ENCODE data around the gene FIGNL1.

Gene FIGNL1

GRCh38 chr7:50481867-50482266 lies 31.7 kb upstream of the FIGNL1 start:
- no peak overlapping the region for H3K4me3 ChIP-seq (ENCODE audit: low read depth in 1 of 2, low read length in 2 of 2)
- H3K27ac ChIP-seq (ENCODE audit: low read depth, low read length) = no peak overlapping the region
- no peaks in the 10 kb centered on the region for H3K36me3 ChIP-seq (ENCODE audit: insufficient read depth, low read length)
- no peaks in the 10 kb centered on the region for H3K9me3 ChIP-seq (ENCODE audit: low read length)
- no peaks in the 10 kb centered on the region for H3K4me1 ChIP-seq (ENCODE audit: insufficient read depth, low read length)
- H3K9ac ChIP-seq (ENCODE audit: low read length) = no peak overlapping the region
- no peaks in the 10 kb centered on the region for H3K27me3 ChIP-seq (ENCODE audit: control insufficient read depth in 1 of 2, insufficient read depth in 2 of 2, low read length in 2 of 2)

- no peak overlapping the region for H3K9ac ChIP-seq (ENCODE audit: low read length)
- no peaks in the 10 kb centered on the region for H3K36me3 ChIP-seq (ENCODE audit: insufficient read depth, low read length)
- no peaks in the 10 kb centered on the region for H3K27me3 ChIP-seq (ENCODE audit: control insufficient read depth in 1 of 2, insufficient read depth in 2 of 2, low read length in 2 of 2)
- no peaks in the 10 kb centered on the region for H3K9me3 ChIP-seq (ENCODE audit: low read length)
- no peak overlapping the region for H3K27ac ChIP-seq (ENCODE audit: low read depth, low read length)
- no peaks in the 10 kb centered on the region for H3K4me1 ChIP-seq (ENCODE audit: insufficient read depth, low read length)
- no peak overlapping the region for H3K4me3 ChIP-seq (ENCODE audit: low read depth in 1 of 2, low read length in 2 of 2)
Measured at GRCh38 chr7:50480797-50481196, 30.6 kb upstream of the FIGNL1 start.

- H3K36me3 ChIP-seq (ENCODE audit: insufficient read depth, low read length) = no peaks in the 10 kb centered on the region
- no peak overlapping the region for H3K27ac ChIP-seq (ENCODE audit: low read depth, low read length)
Measured at GRCh38 chr7:50479743-50480517, 29.8 kb upstream of the FIGNL1 start.

GRCh38 chr7:50477640-50478039 lies 27.5 kb upstream of the FIGNL1 start:
- Histone ChIP-seq H3K36me3 (ENCODE audit: insufficient read depth, low read length) (no peaks in the 10 kb centered on the region), H3K27ac (ENCODE audit: low read depth, low read length) (no peak overlapping the region), H3K27me3 (ENCODE audit: control insufficient read depth in 1 of 2, insufficient read depth in 2 of 2, low read length in 2 of 2) (no peaks in the 10 kb centered on the region), H3K4me3 (ENCODE audit: low read depth in 1 of 2, low read length in 2 of 2) (no peak overlapping the region), H3K4me1 (ENCODE audit: insufficient read depth, low read length) (peaks cover 17% of the 10 kb centered on the region), H3K9ac (ENCODE audit: low read length) (no peak overlapping the region), H3K9me3 (ENCODE audit: low read length) (no peaks in the 10 kb centered on the region)

More at GRCh38 chr7:50479743-50480517, 29.8 kb upstream of the FIGNL1 start:
- Histone ChIP-seq H3K9ac (ENCODE audit: low read length) (no peak overlapping the region), H3K9me3 (ENCODE audit: low read length) (no peaks in the 10 kb centered on the region), H3K4me3 (ENCODE audit: low read depth in 1 of 2, low read length in 2 of 2) (no peak overlapping the region), H3K27me3 (ENCODE audit: control insufficient read depth in 1 of 2, insufficient read depth in 2 of 2, low read length in 2 of 2) (no peaks in the 10 kb centered on the region), H3K4me1 (ENCODE audit: insufficient read depth, low read length) (peaks cover under 1% of the 10 kb centered on the region)

- H3K27ac ChIP-seq (ENCODE audit: low read depth, low read length) = no peak overlapping the region
- no peak overlapping the region for H3K4me3 ChIP-seq (ENCODE audit: low read depth in 1 of 2, low read length in 2 of 2)
- H3K27me3 ChIP-seq (ENCODE audit: control insufficient read depth in 1 of 2, insufficient read depth in 2 of 2, low read length in 2 of 2) = no peaks in the 10 kb centered on the region
Measured at GRCh38 chr7:50476953-50477625, 26.9 kb upstream of the FIGNL1 start.

GRCh38 chr7:50475340-50475739 lies 25.2 kb upstream of the FIGNL1 start:
- no peak overlapping the region for H3K9ac ChIP-seq (ENCODE audit: low read length)
- H3K36me3 ChIP-seq (ENCODE audit: insufficient read depth, low read length) = no peaks in the 10 kb centered on the region
- H3K4me3 ChIP-seq (ENCODE audit: low read depth in 1 of 2, low read length in 2 of 2) = no peak overlapping the region
- peaks cover 17% of the 10 kb centered on the region for H3K4me1 ChIP-seq (ENCODE audit: insufficient read depth, low read length)
- H3K27me3 ChIP-seq (ENCODE audit: control insufficient read depth in 1 of 2, insufficient read depth in 2 of 2, low read length in 2 of 2) = no peaks in the 10 kb centered on the region
- H3K9me3 ChIP-seq (ENCODE audit: low read length) = no peaks in the 10 kb centered on the region
- peak overlapping the region; percentile 24 for H3K27ac ChIP-seq (ENCODE audit: low read depth, low read length)

More at GRCh38 chr7:50476953-50477625, 26.9 kb upstream of the FIGNL1 start:
- peaks cover 17% of the 10 kb centered on the region for H3K4me1 ChIP-seq (ENCODE audit: insufficient read depth, low read length)
- no peak overlapping the region for H3K9ac ChIP-seq (ENCODE audit: low read length)
- H3K36me3 ChIP-seq (ENCODE audit: insufficient read depth, low read length) = no peaks in the 10 kb centered on the region
- no peaks in the 10 kb centered on the region for H3K9me3 ChIP-seq (ENCODE audit: low read length)

GRCh38 chr7:50474382-50475160 lies 24.4 kb upstream of the FIGNL1 start:
- Histone ChIP-seq H3K9ac (ENCODE audit: low read length) (no peak overlapping the region), H3K9me3 (ENCODE audit: low read length) (no peaks in the 10 kb centered on the region), H3K27ac (ENCODE audit: low read depth, low read length) (peak overlapping the region; percentile 24), H3K4me3 (ENCODE audit: low read depth in 1 of 2, low read length in 2 of 2) (no peak overlapping the region), H3K27me3 (ENCODE audit: control insufficient read depth in 1 of 2, insufficient read depth in 2 of 2, low read length in 2 of 2) (no peaks in the 10 kb centered on the region), H3K4me1 (ENCODE audit: insufficient read depth, low read length) (peaks cover 17% of the 10 kb centered on the region), H3K36me3 (ENCODE audit: insufficient read depth, low read length) (no peaks in the 10 kb centered on the region)

GRCh38 chr7:50473531-50473930 lies 23.4 kb upstream of the FIGNL1 start:
- Histone ChIP-seq H3K9ac (ENCODE audit: low read length) (no peak overlapping the region), H3K27me3 (ENCODE audit: control insufficient read depth in 1 of 2, insufficient read depth in 2 of 2, low read length in 2 of 2) (no peaks in the 10 kb centered on the region), H3K4me1 (ENCODE audit: insufficient read depth, low read length) (peaks cover 17% of the 10 kb centered on the region), H3K4me3 (ENCODE audit: low read depth in 1 of 2, low read length in 2 of 2) (no peak overlapping the region), H3K27ac (ENCODE audit: low read depth, low read length) (no peak overlapping the region), H3K36me3 (ENCODE audit: insufficient read depth, low read length) (no peaks in the 10 kb centered on the region), H3K9me3 (ENCODE audit: low read length) (no peaks in the 10 kb centered on the region)

- H3K36me3 ChIP-seq (ENCODE audit: insufficient read depth, low read length) = no peaks in the 10 kb centered on the region
Measured at GRCh38 chr7:50472427-50472826, 22.3 kb upstream of the FIGNL1 start.

GRCh38 chr7:50471970-50472369 lies 21.8 kb upstream of the FIGNL1 start:
- Histone ChIP-seq H3K4me1 (ENCODE audit: insufficient read depth, low read length) (peaks cover 28% of the 10 kb centered on the region), H3K27me3 (ENCODE audit: control insufficient read depth in 1 of 2, insufficient read depth in 2 of 2, low read length in 2 of 2) (no peaks in the 10 kb centered on the region), H3K27ac (ENCODE audit: low read depth, low read length) (no peak overlapping the region), H3K36me3 (ENCODE audit: insufficient read depth, low read length) (no peaks in the 10 kb centered on the region), H3K9ac (ENCODE audit: low read length) (no peak overlapping the region), H3K4me3 (ENCODE audit: low read depth in 1 of 2, low read length in 2 of 2) (no peak overlapping the region), H3K9me3 (ENCODE audit: low read length) (no peaks in the 10 kb centered on the region)

More at GRCh38 chr7:50472427-50472826, 22.3 kb upstream of the FIGNL1 start:
- no peak overlapping the region for H3K9ac ChIP-seq (ENCODE audit: low read length)
- no peaks in the 10 kb centered on the region for H3K27me3 ChIP-seq (ENCODE audit: control insufficient read depth in 1 of 2, insufficient read depth in 2 of 2, low read length in 2 of 2)
- peaks cover 28% of the 10 kb centered on the region for H3K4me1 ChIP-seq (ENCODE audit: insufficient read depth, low read length)
- no peaks in the 10 kb centered on the region for H3K9me3 ChIP-seq (ENCODE audit: low read length)
- no peak overlapping the region for H3K4me3 ChIP-seq (ENCODE audit: low read depth in 1 of 2, low read length in 2 of 2)
- H3K27ac ChIP-seq (ENCODE audit: low read depth, low read length) = no peak overlapping the region
